ENCODE data around the gene PLCD1. TPM values are rescaled to one million over a fixed set of nuclear protein-coding genes. Genes with fewer than 3 reads are reported as not detected.
A peak's percentile ranks its signal among the peaks of the same experiment; 100 is the strongest.

Gene PLCD1
- total and polyA plus RNA-seq, 2 of the 13 experiments (the other 11 are each of a cell fraction or from before 2014, with no cell fraction given) = 10.1 to 12.4 TPM

GRCh38 chr3:37995652-37996641 is 33.5 kb downstream of the PLCD1 start (continued):
- no peak for TF ChIP-seq ZNF34 (CRISPR knock-in tag; IDR thresholded peaks at IDR 0.05; ENCODE audit: borderline replicate concordance)
- no peak for TF ChIP-seq CREBL2 (CRISPR knock-in tag; IDR thresholded peaks at IDR 0.05; ENCODE audit: borderline replicate concordance)
- TF ChIP-seq MYNN (CRISPR knock-in tag; IDR thresholded peaks at IDR 0.05; ENCODE audit: low read depth) = no peak
- TF ChIP-seq ZSCAN5A (CRISPR knock-in tag; IDR thresholded peaks at IDR 0.05; ENCODE audit: borderline replicate concordance) = no peak
- TF ChIP-seq ZC3H4 (CRISPR knock-in tag; IDR thresholded peaks at IDR 0.05; ENCODE audit: borderline replicate concordance) = no peak
- TF ChIP-seq ZNF614 (CRISPR knock-in tag; IDR thresholded peaks at IDR 0.05; ENCODE audit: borderline replicate concordance) = no peak
- TF ChIP-seq ZBTB38 (CRISPR knock-in tag; IDR thresholded peaks at IDR 0.05) = no peak
- no peak for TF ChIP-seq KMT2B (CRISPR knock-in tag; IDR thresholded peaks at IDR 0.05)
- no peak for TF ChIP-seq ZSCAN20 (CRISPR knock-in tag; IDR thresholded peaks at IDR 0.05; ENCODE audit: borderline replicate concordance)
- TF ChIP-seq TBX2 (CRISPR knock-in tag; IDR thresholded peaks at IDR 0.05; ENCODE audit: borderline replicate concordance) = peak; percentile 50; the same call in 1 of the 2 replicates
- no peak for TF ChIP-seq SRSF9 (IDR thresholded peaks at IDR 0.05; ENCODE audit: borderline replicate concordance, insufficient read depth, low read depth, low read length, poor library complexity, severe bottlenecking)
- no peak for TF ChIP-seq ZNF75D (CRISPR knock-in tag; IDR thresholded peaks at IDR 0.05; ENCODE audit: borderline replicate concordance)
- no peak for TF ChIP-seq MYPOP (CRISPR knock-in tag; IDR thresholded peaks at IDR 0.05)
- TF ChIP-seq HMGXB4 (CRISPR knock-in tag; IDR thresholded peaks at IDR 0.05; ENCODE audit: borderline replicate concordance in 1 of 2, low read depth in 1 of 2) = peak in 1 of 2 experiments; percentile 21; a peak in 1 of 4 replicates
- peak; percentile 10; the same call in 1 of the 2 replicates for TF ChIP-seq HNF4A (CRISPR knock-in tag; IDR thresholded peaks at IDR 0.05)
- 0 out of 2 replicates have a peak, but pooled peaks have one; percentile 23 for TF ChIP-seq KDM1A (CRISPR knock-in tag; IDR thresholded peaks at IDR 0.05)
- no peak for TF ChIP-seq RCOR2 (CRISPR knock-in tag; IDR thresholded peaks at IDR 0.05)
- peak; percentile 52; the same call in 1 of the 2 replicates for TF ChIP-seq ZFY (CRISPR knock-in tag; IDR thresholded peaks at IDR 0.05)
- no peak for TF ChIP-seq HOXA7 (CRISPR knock-in tag; IDR thresholded peaks at IDR 0.05)
- no peak for TF ChIP-seq NBN (conservative IDR thresholded peaks at IDR 0.05)
- no peak for TF ChIP-seq ZNF362 (CRISPR knock-in tag; IDR thresholded peaks at IDR 0.05; ENCODE audit: borderline replicate concordance)
- TF ChIP-seq RXRA (CRISPR knock-in tag; IDR thresholded peaks at IDR 0.05) = 0 out of 2 replicates have a peak, but pooled peaks have one; percentile 31
- TF ChIP-seq ZNF839 (CRISPR knock-in tag; IDR thresholded peaks at IDR 0.05; ENCODE audit: borderline replicate concordance) = no peak

All from HepG2 (cell line).